Right renal pelvis (tissue), 4 donors: ENCODE data around the gene ABCC6. TPM values are rescaled to one million over a fixed set of nuclear protein-coding genes. Genes with fewer than 3 reads are reported as not detected.
"Not testable (repeated sequence)": the region's sequence is repeated elsewhere in the genome, so short reads cannot be mapped to it uniquely, and the experiment has no call there.

Source experiments
- DNase-seq, 4 donors: peaks; one replicate each; pipeline ENCODE4 v3.0.0-alpha.2; 2013; ENCODE audit warnings: low read depth in 4 of 4, low spot score in 3 of 4, missing footprints in 1 of 4
- polyA plus RNA-seq, 4 donors: library from polyadenylated mRNA; unstranded; fragments of 120-200 nt; gene quantifications; one replicate each; pipeline ENCODE4 v1.2.1, GENCODE V29; 2013; ENCODE audit not compliant: insufficient read length in 4 of 4

Gene ABCC6
- polyA plus RNA-seq, 4 donors = 17.7 to 31.1 (median 19.1) TPM

GRCh38 chr16:16163571-16163970 is 59.7 kb downstream of the ABCC6 start:
- DNase-seq = no peak

GRCh38 chr16:16163109-16163508 is 60.2 kb downstream of the ABCC6 start:
- no peak for DNase-seq

DNA sequence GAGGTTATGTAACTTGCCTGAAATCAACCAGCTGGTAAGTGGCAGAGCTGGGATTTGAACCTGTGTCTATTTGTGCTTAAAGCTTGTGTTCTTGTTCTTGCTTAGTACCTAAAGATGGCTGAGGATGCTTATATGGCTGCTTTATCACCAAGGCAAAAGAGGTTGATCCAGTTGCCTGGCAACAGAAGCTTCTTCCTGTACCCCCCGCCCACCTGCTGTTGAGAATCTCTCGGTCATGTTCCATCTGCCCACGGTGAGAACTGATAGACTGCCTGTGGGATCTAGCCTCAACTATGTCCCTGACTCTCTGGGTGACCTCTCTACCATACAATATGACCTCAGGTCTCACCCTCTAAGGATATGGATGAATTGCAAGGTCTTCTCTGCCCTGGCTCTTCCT is 60.7 kb downstream of the ABCC6 start:
- DNase-seq = no peak

DNA sequence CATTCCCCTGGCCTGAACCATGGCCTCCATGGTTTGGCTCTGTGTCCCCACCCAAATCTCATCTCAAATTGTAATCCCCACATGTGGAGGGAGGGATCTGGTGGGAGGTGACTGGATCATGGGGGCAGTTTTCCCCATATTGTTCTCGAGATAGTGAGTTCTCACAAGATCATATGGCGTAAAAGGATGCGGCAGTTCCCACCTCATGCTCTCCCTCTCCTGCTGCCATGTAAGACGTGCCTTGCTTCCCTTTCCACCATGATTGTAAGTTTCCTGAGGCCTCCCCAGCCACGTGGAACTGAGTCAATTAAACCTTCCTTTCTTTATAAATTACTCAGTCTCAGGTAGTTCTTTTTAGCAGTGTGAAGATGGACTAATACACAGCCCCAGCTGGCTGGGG is 61.5 kb downstream of the ABCC6 start:
- not testable (repeated sequence) for DNase-seq

DNA sequence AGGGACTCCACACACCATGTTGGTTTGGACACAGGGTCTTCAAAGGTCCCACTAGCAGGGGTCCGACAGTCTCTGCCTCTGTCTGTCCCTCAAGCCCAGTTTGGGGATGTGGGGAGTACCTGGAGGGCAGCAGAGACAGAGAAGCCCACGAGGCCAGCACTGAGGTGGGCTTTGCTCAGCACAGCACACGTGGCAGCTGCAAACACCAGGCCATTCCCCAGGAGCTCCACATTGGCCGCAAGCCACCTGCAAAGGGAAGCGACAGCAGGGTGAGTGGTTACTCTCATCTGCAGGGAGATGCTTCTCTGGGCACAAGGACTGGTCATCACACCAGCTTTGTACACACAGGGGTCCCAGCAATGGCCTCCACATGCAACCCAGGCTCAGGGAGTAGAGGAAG is 62.0 kb downstream of the ABCC6 start:
- DNase-seq = no peak

- DNase-seq = no peak
These were observed 63.6 kb downstream of the ABCC6 start for GRCh38 chr16:16159662-16160061.

- DNase-seq = no peak
These were observed 64.4 kb downstream of the ABCC6 start for GRCh38 chr16:16158741-16159374.

GRCh38 chr16:16158082-16158658 is 65.1 kb downstream of the ABCC6 start:
- DNase-seq = no peak

GRCh38 chr16:16157166-16157565 is 66.1 kb downstream of the ABCC6 start:
- no peak for DNase-seq

DNA sequence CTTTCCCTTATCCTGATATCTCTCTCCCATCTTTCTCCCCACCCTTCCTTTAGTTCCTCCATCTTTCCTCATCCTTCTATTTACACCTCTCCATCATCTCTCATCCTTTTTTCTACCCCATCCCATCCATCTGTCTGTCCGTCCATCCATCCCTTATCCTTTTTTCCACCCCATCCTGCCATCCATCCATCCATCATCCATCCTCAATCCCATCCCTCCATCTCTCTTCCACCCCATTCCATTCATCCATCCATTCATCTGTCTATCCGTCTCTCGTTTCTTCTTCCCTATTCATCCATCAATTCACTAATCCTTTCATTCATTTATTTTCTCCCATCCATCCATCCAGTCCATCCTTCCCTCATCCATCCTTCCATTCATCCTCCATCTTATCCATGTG is 68.1 kb downstream of the ABCC6 start:
- no peak for DNase-seq

- no peak for DNase-seq
These were observed 68.9 kb downstream of the ABCC6 start for GRCh38 chr16:16154281-16154951.

DNA sequence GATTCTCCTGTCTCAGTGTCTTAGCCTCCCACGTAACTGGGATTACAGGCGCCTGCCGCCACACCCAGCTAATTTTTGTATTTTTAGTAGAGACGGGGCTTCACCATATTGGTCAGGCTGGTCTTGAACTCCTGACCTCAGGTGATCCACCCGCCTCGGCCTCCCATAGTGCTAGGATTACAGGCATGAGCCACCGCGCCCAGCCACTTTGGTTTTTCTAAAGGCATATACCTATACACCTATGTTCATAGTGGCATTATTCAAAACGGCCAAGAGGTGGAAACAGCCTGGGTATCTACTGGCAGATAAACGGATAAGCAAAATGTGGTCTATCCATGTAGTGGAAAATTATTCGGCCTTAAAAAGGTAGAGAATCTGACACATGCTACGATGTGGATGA is 70.3 kb downstream of the ABCC6 start:
- DNase-seq = not testable (repeated sequence)

DNA sequence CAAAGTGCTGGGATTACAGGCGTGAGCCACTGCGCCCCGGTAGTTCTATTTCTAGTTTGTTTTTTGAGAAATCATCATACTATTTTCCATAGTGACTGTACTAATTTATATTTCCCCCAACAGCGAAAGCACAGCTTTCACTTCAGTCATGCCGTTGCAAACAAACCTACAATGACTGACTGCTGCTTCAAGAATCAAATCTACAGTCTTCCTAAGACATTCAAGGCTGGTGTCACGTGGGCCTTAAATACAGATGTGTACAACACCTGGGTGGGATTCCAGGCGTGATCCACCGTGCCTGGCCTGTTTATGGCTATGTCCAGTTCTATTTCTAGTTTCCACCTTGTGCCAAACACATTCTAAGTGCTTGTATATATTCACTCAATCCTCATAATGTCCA is 72.0 kb downstream of the ABCC6 start:
- DNase-seq = no peak

GRCh38 chr16:16150878-16151152 is 72.5 kb downstream of the ABCC6 start:
- no peak for DNase-seq

GRCh38 chr16:16150117-16150877 is 73.0 kb downstream of the ABCC6 start:
- DNase-seq = peak in 1 of 4 donors; percentile 36

- DNase-seq = no peak
These were observed 73.6 kb downstream of the ABCC6 start for GRCh38 chr16:16149710-16150116.

DNA sequence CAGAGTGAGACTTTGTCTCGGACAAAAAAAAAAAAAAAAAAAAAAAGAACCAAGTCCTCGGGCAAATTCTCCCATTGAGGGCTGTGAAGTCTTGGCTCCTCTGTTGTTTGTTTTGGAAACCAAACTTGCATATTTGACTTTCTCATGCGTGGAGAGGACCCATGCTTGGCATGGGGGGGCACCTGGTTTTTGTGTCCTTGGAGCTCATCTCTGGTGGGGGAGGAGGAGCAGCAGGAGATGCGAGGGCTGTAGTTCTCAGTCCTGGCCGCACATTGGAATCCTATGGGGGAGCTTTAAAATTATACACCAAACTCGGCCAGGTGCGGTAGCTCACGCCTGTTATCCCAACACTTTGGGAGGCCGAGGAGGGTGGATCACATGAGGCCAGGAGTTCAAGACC is 74.5 kb downstream of the ABCC6 start:
- DNase-seq = no peak

DNA sequence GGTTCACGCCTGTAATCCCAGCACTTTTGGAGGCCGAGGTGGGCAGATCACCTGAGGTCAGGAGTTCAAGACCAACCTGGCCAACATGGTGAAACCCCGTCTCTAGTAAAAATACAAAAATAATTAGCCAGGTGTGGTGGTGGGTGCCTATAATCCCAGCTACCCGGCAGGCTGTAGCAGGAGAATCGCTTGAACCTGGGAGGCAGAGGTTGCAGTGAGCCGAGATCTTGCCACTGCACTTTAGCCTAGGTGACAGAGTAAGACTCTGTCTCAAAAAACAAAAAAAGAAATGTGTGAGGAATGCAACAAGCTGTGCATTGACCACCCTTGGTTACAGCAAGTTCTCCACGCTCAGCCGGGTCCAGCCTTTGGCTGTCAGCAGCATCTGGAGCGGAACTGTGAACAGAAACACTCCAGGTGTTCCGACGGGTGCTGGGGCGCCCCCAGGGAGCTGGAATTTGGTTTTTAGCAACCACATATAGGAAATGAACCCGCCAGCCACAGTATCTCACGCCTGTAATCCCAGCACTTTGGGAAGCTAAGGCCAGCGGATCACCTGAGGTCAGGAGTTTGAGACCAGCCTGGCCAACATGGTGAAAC is 75.2 kb downstream of the ABCC6 start:
- not testable (repeated sequence) for DNase-seq

GRCh38 chr16:16147316-16147999 is 75.8 kb downstream of the ABCC6 start:
- DNase-seq = no peak
